Calu3 (cell line): ENCODE data around the gene MIB2. TPM values are rescaled to one million over a fixed set of nuclear protein-coding genes. Genes with fewer than 3 reads are reported as not detected.

Experiments
- BruUV-seq: library from RNA; stranded (reverse); fragments of 400-500 nt; replicated peaks from 2 replicates; lab custom pipeline; 2021; lab: Mats Ljungman, UMichigan
- CTCF ChIA-PET: fragments of 300-600 bp; sonication (Branson Sonifier 250); formaldehyde crosslinking; loops from one replicate; lab custom pipeline; 2022; ENCODE audit warnings: antibody characterized with exemption; lab: Charles Lee
- DNase-seq: peaks from one replicate; pipeline ENCODE4 v3.0.0; 2022
- H3K27ac Mint-ChIP-seq: one replicate; pipeline ENCODE4 v1.8.0; 2022; ENCODE audit warnings: mixed read lengths; ENCODE audit not compliant: unreplicated experiment
- H3K27me3 Mint-ChIP-seq: one replicate; pipeline ENCODE4 v1.8.0; 2022; ENCODE audit warnings: mixed read lengths; ENCODE audit not compliant: unreplicated experiment
- H3K36me3 Mint-ChIP-seq: one replicate; pipeline ENCODE4 v1.8.0; 2022; ENCODE audit warnings: mild to moderate bottlenecking, moderate library complexity, mixed read lengths; ENCODE audit not compliant: insufficient read depth, unreplicated experiment
- H3K4me1 Mint-ChIP-seq: one replicate; pipeline ENCODE4 v1.8.0; 2022; ENCODE audit warnings: mild to moderate bottlenecking, low read depth, mixed read lengths; ENCODE audit not compliant: unreplicated experiment
- H3K4me3 Mint-ChIP-seq: one replicate; pipeline ENCODE4 v1.8.0; 2022; ENCODE audit warnings: mild to moderate bottlenecking, low read depth, moderate library complexity, mixed read lengths; ENCODE audit not compliant: unreplicated experiment
- H3K9me3 Mint-ChIP-seq: one replicate; pipeline ENCODE4 v1.8.0; 2022; ENCODE audit warnings: low read depth, mixed read lengths; ENCODE audit not compliant: unreplicated experiment
- intact Hi-C: fragments of 100-400 bp; cut with micrococcal nuclease; formaldehyde crosslinking; loops from one replicate; pipeline ENCODE4 v1.10.0; 2022; ENCODE audit not compliant: unreplicated experiment
- total RNA-seq: library from RNA; stranded (reverse); gene quantifications from 2 replicates; pipeline ENCODE4 v1.2.3, GENCODE V29; 2022
- TF ChIP-seq, protein P1 (sequence below): fragments of 200-600 bp; IDR thresholded peaks from one replicate; pipeline ENCODE4 v1.8.0; 2022; ENCODE audit warnings: antibody characterized with exemption; ENCODE audit not compliant: unreplicated experiment

Gene MIB2
- total RNA-seq, 1 experiment from 2014 or later = 50.3 TPM

DNA sequence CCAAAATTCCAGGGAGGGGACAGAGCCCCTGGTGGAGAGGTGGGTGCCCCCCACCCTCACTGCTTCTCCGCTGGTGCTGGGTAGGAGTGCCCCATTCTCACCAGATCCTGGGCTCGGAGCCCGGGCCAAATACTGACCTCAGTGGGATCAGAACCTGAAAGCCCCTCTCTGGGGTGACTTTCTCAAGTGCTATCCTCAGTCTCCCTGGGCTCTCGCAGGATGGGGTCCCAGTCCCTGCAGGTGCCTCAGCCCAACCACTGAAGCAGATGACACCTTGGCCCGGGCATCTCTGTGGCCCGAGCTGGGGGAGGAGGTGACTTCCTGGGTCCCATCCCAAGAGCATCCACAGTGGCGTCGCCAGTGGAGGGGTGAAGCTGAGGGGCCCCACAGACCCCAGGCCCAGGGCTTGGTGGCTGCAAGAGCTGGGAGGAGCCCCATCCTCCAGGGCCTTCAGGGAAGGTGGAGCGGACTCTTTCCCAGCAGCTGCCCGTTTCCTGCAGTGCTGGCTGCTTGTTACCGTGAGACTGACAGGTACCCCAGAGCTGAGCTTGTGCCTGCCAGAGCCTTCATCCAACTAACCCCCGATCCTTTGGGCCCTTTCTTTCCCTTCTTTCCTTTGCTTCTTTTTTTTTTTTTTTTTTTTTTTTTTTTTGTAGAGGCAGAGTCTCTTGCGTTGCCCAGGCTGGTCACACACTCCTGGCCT lies 11.5 kb upstream of the MIB2 start:
- no TSS peak for BruUV-seq
- Mint-ChIP-seq H3K4me3 (no peak overlapping the region), H3K36me3 (peaks cover 10% of the 10 kb centered on the region), H3K27me3 (peaks cover 17% of the 10 kb centered on the region), H3K4me1 (no peaks in the 10 kb centered on the region), H3K9me3 (no peaks in the 10 kb centered on the region), H3K27ac (no peak overlapping the region)
- DNase-seq = no peak
- CTCF ChIA-PET = no interaction called here
- intact Hi-C loops = no loop called here
- TF ChIP-seq, protein P1, sequence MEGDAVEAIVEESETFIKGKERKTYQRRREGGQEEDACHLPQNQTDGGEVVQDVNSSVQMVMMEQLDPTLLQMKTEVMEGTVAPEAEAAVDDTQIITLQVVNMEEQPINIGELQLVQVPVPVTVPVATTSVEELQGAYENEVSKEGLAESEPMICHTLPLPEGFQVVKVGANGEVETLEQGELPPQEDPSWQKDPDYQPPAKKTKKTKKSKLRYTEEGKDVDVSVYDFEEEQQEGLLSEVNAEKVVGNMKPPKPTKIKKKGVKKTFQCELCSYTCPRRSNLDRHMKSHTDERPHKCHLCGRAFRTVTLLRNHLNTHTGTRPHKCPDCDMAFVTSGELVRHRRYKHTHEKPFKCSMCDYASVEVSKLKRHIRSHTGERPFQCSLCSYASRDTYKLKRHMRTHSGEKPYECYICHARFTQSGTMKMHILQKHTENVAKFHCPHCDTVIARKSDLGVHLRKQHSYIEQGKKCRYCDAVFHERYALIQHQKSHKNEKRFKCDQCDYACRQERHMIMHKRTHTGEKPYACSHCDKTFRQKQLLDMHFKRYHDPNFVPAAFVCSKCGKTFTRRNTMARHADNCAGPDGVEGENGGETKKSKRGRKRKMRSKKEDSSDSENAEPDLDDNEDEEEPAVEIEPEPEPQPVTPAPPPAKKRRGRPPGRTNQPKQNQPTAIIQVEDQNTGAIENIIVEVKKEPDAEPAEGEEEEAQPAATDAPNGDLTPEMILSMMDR = no peak

DNA sequence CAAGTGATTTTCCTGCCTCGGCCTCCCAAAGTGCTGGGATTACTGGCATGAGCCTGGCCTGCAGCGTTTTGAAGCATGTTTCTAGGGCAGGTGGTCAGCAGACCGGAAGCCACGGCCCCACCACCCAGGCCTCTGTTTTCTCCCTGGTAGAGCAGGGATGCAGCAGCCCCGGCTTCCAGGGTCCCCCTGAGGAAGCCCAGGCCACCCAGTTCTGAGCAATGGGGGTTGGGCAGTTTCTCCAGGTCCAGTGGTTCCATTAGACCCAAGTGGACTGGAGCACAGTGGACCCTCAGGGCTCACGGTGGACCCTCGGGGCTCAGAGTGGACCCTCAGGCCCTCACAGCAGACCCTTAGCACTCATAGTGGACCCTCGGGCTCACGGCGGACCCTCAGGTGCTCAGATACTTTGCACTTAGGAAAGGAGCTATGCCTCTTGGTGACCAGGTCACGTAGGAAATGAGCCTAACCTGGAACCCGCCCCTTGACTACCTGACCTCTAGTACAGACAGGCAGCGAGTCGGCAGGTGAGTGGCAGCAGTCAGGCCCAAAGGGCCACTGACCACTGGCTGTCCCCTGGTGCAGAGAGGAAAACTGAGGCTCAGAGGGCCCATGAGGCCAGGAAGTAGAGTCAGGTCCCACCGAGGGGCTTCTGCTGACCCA lies 10.8 kb upstream of the MIB2 start:
- DNase-seq = no peak
- BruUV-seq = no TSS peak
- intact Hi-C loops = no loop called here
- H3K27me3 Mint-ChIP-seq = peaks cover 17% of the 10 kb centered on the region
- H3K27ac Mint-ChIP-seq = no peak overlapping the region
- CTCF ChIA-PET = no interaction called here
- H3K9me3 Mint-ChIP-seq = no peaks in the 10 kb centered on the region
- no peaks in the 10 kb centered on the region for H3K4me1 Mint-ChIP-seq
- H3K36me3 Mint-ChIP-seq = peaks cover 7% of the 10 kb centered on the region
- TF ChIP-seq, protein P1 = no peak
- H3K4me3 Mint-ChIP-seq = no peak overlapping the region

DNA sequence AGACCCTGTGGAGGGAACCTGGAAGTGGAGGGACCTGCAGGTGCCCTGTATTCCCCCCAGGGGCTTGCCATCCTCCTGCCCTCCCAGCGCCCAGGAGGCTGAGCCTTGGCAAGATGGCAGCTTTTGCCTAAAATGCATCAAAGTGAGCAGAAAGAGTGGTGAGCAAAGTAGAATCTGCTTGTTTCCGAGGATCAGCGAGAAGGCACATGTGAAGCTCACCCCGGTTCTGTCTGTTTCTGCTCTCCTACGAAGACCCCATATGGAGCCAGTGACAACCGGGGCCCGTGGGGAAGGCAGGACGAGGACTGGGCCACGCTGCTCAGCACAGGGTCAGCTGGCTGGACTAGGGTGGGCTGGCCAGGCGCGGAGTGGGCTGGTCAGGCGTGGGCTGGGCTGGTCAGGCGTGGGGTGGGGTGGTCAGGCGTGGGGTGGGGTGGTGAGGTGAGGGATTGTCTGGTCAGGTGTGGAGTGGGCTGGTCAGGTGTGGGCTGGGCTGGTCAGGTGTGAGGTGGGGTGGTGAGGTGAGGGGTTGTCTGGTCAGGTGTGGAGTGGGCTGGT lies 10.2 kb upstream of the MIB2 start:
- peaks cover 7% of the 10 kb centered on the region for H3K36me3 Mint-ChIP-seq
- peaks cover 17% of the 10 kb centered on the region for H3K27me3 Mint-ChIP-seq
- H3K27ac Mint-ChIP-seq = no peak overlapping the region
- TF ChIP-seq, protein P1 = no peak
- no peak overlapping the region for H3K4me3 Mint-ChIP-seq
- no peaks in the 10 kb centered on the region for H3K9me3 Mint-ChIP-seq
- BruUV-seq = no TSS peak
- H3K4me1 Mint-ChIP-seq = no peaks in the 10 kb centered on the region
- CTCF ChIA-PET = no interaction called here
- DNase-seq = no peak
- intact Hi-C loops = no loop called here

DNA sequence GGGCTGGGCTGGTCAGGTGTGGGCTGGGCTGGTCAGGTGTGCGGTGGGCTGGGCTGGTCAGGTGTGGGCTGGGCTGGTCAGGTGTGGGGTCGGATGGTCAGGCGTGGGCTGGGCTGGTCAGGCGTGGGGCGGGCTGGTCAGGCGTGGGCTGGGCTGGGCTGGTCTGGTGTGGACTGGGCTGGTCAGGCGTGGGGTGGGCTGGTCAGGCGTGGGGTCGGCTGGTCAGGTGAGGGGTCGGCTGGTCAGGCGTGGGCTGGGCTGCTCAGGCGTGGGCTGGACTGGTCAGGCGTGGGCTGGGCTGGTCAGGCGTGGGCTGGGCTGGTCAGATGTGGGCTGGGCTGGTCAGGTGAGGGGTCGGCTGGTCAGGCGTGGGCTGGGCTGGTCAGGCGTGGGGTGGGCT lies 9.6 kb upstream of the MIB2 start:
- Mint-ChIP-seq H3K9me3 (no peaks in the 10 kb centered on the region), H3K27me3 (peaks cover 23% of the 10 kb centered on the region), H3K4me3 (no peak overlapping the region), H3K4me1 (no peaks in the 10 kb centered on the region), H3K27ac (no peak overlapping the region), H3K36me3 (peaks cover 6% of the 10 kb centered on the region)
- no peak for DNase-seq
- CTCF ChIA-PET = no interaction called here
- BruUV-seq = no TSS peak
- intact Hi-C loops = no loop called here
- TF ChIP-seq, protein P1 = no peak
